HG02852 (cell line): ENCODE results near the gene CYP11A1.
"Not testable (repeated sequence)": the region's sequence is repeated elsewhere in the genome, so short reads cannot be mapped to it uniquely, and the experiment has no call there.

Source experiments
- ATAC-seq: cut with Tn5 transposase; IDR thresholded peaks from one replicate; pipeline ENCODE4 v1.9.1; 2021; ENCODE audit warnings: mild to moderate bottlenecking, moderate library complexity; ENCODE audit not compliant: unreplicated experiment

Gene CYP11A1

GRCh38 chr15:74376226-74376625, 8.8 kb upstream of the CYP11A1 start:
- no peak for ATAC-seq

GRCh38 chr15:74375303-74375693, 7.9 kb upstream of the CYP11A1 start:
- no peak for ATAC-seq

GRCh38 chr15:74374648-74375302, 7.3 kb upstream of the CYP11A1 start:
- ATAC-seq = no peak

- ATAC-seq = peak; percentile 79
Observed at GRCh38 chr15:74373731-74374647, 6.5 kb upstream of the CYP11A1 start.

GRCh38 chr15:74373056-74373650, 5.7 kb upstream of the CYP11A1 start:
- no peak for ATAC-seq

GRCh38 chr15:74370471-74370870, 3.0 kb upstream of the CYP11A1 start:
- no peak for ATAC-seq

GRCh38 chr15:74369756-74370155, 2.3 kb upstream of the CYP11A1 start:
- ATAC-seq = no peak

- no peak for ATAC-seq
Observed at GRCh38 chr15:74369084-74369745, 1.8 kb upstream of the CYP11A1 start.

- no peak for ATAC-seq
Observed at GRCh38 chr15:74368121-74368520, 675 bp upstream of the CYP11A1 start.

- ATAC-seq = no peak
Observed at GRCh38 chr15:74365598-74366445, 1.6 kb downstream of the CYP11A1 start.

- ATAC-seq = no peak
Observed at GRCh38 chr15:74364936-74365597, 2.4 kb downstream of the CYP11A1 start.

GRCh38 chr15:74362482-74362881, 5.0 kb downstream of the CYP11A1 start:
- ATAC-seq = no peak

GRCh38 chr15:74360855-74361254, 6.6 kb downstream of the CYP11A1 start:
- not testable (repeated sequence) for ATAC-seq

GRCh38 chr15:74359376-74359775, 8.1 kb downstream of the CYP11A1 start:
- not testable (repeated sequence) for ATAC-seq

- not testable (repeated sequence) for ATAC-seq
Observed at GRCh38 chr15:74357514-74357913, 9.9 kb downstream of the CYP11A1 start.

- not testable (repeated sequence) for ATAC-seq
Observed at GRCh38 chr15:74356050-74356449, 11.4 kb downstream of the CYP11A1 start.

- not testable (repeated sequence) for ATAC-seq
Observed at GRCh38 chr15:74353992-74354391, 13.5 kb downstream of the CYP11A1 start.

- ATAC-seq = no peak
Observed at GRCh38 chr15:74352393-74352910, 15.0 kb downstream of the CYP11A1 start.

GRCh38 chr15:74351670-74352069, 15.8 kb downstream of the CYP11A1 start:
- no peak for ATAC-seq
